Stimulated activated CD8-positive, alpha-beta memory T cell treated with anti-CD3 and anti-CD28 coated beads, Interleukin-15, amount 100 ng/mL, for 4 hours (primary cell): Measurements from ENCODE around the gene FAM110C.
"Not testable (repeated sequence)": the region's sequence is repeated elsewhere in the genome, so short reads cannot be mapped to it uniquely, and the experiment has no call there.

ENCODE experiments used
- DNase-seq, 2 donors: peaks; one replicate each; pipeline ENCODE4 v3.0.0-alpha.2; 2020; ENCODE audit warnings: low read depth in 2 of 2

The FAM110C gene

DNA sequence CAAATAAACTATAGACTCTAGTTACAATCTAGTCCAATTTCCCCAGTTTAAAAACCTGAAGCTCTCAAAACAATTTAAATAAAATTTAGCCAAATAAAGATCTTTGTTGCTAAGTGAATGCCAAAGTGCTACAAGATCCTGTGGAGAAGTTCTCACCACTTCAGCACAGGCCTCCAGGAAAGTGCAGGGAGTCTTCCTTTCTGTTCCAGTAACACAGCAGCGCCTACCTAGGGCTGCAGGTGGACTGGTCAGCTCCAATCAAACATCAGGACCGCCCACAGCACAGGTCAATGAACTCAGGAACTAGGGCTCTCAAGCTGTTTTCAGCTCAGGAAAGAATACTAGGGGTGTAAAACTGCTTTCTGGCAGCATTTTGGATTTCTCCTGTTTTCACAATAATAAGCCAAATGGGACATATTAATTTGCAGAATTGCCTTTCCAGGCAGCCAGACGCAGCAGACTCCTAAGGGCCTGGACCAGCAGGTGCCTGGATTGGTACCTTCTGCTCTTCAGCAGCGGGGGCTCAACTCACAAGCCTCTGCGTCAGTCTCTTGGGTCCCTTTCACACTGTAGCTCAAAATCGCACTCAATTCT, 1.5 kb downstream of the FAM110C start:
- DNase-seq = no peak

DNA sequence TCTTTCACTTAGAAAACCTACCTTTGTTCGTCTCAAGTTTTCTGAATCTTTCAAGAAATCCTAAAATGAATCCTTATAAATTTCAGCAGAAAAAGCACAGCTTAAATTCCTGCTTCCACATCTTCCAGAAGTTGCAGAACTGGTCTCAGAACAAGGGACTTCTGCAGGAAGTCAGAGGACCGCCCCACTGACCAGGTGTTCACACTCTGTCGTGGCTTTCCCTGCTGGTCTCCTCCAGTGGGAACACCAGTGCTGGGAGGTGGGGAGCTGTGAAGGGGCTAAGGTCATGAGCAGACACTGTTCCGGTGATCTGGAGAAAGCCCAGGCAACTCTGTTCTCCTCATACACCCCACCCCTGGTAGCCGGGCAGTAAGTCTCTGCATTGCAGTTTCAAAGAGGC, 3.5 kb downstream of the FAM110C start:
- DNase-seq = no peak

DNA sequence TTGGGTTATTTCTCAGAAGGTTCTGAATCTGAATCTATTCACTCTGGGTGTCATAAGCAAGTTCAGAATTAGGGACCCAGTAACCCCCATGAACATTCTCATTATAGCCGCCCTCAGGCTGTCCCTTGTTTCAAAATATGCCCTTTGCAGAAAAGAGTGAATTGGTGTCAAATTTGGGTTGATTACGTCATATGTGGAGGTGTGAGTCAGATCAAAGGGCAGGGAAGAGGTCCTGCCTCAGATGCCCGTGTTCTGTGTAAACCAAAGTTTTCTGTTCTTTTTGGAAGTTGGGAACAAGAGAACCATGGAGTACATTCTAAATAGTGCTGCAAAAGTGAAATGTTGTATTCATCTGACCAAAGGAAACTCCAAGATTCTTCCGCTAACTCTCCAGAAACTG, 5.8 kb downstream of the FAM110C start:
- no peak for DNase-seq

DNA sequence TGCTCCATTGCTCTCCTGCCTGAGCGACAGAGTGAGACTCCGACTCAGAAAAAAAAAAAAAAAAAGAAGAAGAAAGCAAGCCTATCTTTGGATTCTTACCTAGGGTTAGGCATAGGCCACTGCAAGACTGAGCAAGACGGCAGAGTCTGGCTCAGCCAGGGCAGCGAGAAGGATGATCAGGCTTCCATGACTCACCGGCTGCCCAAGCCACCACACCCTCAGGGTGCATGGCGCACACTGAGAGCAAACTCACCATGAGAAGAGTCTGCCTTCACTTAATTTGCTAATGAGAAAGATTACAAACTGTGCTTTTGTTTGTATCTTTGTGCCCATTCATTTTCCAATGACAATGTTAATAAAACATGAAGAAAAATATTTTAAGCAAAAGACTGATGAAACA, 8.2 kb downstream of the FAM110C start:
- DNase-seq = no peak

DNA sequence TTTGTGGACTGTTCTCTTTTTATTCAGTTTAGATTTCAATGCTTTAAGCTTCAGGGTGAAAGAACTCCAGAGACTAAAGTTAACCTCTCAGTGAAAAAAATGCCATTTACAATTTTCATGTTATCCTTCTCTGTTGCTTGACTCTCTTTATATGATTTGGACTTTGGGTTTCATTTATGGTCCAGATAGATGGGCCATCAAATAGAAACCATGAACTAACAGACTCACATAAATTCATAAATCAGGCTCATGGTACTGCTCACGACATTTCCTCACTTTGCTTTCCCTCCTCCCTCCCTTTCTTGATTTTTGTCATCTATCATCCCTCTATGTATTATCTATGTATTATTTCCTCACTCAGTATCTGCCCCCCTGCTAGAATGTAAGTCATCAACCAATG, 10.0 kb downstream of the FAM110C start:
- DNase-seq = no peak

DNA sequence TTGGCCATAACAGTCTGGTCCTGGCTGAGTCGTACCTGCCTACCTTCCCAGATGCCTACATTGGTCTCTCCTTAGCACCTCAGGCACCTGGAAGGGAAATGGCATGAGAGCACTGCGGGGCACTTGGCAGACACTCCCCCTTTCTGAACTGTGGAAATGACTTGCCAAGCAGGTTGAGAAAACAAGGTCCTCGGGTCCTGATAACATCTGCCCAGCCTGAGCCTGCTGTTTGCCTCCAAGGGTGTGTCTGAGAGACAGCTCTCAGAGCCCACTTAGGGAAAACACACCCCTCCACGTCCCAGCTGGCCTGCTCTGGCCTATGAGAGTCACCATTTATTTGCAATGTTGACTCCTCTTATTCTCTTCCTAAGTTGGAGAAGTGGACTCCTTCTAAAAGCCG, 10.5 kb downstream of the FAM110C start:
- no peak for DNase-seq

DNA sequence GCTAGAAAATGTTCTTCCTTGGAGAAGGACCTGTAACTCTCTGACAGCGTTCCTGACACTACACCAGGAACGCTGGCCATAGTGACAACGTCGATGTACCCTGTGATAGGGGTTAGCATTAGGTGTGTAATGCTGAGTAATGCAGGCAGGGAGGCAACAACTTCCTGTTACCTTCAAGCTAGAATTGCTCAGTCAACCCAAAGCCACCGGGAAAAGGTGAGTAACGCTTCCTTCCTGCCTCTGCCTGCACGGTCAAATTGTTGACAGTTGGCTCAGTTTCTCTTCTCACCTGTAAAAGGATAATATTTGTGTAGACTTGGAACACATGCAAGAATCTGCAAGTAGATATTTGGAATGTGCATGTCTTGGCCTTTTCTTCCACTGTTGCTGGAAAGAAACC, 12.7 kb downstream of the FAM110C start:
- DNase-seq = peak; percentile 27 to 57

DNA sequence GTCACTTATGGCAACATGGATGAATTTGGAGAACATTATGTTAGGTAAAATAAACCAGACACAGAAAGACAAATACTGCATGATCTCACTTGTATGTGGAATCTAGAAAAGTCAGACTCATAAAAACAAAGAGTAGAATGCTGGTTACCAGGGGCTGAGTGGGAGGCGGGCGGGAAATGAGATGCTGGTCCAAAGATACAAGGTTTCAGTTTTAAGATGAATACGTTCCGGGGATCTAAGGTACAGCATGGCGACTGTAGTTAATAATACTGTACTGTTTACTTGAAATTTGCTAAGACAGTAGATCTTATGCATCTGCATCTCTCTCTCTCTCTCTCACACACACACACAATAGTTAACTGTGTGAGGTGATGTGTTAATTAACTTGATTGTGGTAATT, 14.2 kb downstream of the FAM110C start:
- DNase-seq = no peak

DNA sequence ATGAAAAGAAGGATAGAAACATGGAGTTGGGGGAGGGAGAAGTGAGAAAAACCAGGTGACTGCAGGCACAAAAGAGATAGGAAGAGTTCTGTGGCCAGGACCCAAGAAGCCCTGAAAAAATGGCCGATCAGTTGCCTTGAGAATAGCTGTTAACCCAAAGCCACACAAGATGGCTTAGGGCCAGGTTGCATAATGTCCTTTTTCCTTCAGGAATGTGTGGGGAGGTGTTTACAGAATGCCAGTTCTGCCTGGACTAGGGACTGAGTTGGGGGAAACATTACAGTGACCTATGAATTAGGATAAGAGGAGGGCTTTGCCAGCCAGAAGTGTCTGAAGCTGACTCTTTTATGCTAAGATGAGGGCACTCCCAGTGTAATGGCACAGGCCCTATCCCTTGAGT, 17.1 kb downstream of the FAM110C start:
- no peak for DNase-seq

DNA sequence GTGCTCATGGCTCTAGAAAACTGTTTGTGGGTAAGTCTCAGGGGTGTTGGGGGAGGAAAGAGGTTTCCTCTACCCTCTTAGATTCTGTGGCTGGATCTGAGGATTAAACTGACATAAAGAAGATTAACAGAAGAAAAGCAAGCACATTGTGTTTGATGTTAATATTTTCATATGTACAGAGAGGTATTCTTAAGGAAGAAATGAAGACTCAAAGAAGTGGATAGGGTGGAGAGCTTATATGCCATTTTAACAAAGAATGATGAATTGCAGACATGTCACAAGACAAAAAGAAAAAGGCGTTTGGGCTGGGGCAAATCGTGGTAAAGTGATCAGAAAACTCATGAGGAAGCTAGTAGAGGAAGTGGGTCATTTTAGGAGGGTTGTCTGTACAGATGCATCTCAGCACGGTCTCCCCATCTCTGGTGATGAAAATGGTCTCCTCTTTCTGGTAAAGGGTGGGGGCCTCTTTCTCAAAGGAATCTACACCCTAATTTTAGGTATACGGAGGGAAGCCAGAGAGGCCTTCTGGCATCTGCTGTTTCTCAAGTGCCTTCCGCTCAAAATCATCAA, 17.8 kb downstream of the FAM110C start:
- DNase-seq = no peak

DNA sequence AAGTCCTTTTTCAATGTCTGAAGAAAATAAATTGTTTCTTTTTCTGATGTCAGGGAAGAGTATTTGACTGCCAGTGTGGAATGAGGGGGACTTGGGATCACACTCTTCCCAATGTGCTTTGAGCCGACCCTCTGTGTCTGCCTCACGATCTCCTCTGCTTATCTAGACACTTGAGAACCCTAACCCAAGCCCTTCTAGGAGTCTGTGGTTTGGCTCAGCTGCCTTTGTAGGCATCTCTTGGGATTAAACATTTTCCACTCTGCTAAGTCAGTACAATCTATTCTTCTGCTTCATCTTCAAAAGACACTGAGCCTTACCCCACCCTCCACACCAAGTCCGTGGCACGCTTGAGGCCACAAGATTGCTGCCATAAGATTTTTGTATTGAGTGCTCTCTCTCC, 19.4 kb downstream of the FAM110C start:
- no peak for DNase-seq

DNA sequence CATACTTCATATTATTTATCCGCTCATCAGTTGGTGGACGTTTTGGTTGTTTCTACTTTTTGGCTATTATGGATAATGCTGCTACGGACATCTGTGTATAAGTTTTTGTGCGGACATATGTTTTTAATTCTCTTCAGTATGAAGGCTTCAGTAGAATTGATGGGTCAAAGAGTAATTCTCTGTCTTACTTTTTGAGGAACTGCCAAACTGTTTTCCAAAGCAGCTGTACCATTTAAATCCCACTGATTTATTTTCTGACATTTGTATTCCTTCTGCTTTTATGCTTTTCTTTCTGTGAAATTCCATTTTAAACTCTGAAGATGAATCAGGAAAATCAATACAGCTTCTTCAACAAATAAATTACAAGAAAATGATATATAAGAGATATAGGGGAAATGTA, 20.8 kb downstream of the FAM110C start:
- DNase-seq = no peak

DNA sequence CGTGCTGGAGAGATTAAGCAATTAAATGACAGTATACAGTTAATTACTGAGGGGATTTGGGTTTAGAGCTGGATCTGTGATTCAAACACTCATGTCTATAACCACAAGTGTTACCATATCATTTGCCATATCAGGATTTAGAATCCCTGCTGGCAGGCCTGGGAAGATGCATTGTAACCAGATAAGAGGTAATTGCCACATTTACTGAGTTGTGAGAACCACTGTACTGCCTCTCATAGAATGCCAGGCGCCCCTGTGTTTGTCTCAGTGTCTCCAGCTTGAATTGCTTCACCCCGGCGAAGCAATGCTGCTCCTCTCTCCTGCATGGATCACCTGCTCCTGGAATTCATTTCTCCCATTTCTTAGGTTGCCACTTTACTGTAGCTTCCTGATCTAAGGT, 21.7 kb downstream of the FAM110C start:
- not testable (repeated sequence) for DNase-seq

DNA sequence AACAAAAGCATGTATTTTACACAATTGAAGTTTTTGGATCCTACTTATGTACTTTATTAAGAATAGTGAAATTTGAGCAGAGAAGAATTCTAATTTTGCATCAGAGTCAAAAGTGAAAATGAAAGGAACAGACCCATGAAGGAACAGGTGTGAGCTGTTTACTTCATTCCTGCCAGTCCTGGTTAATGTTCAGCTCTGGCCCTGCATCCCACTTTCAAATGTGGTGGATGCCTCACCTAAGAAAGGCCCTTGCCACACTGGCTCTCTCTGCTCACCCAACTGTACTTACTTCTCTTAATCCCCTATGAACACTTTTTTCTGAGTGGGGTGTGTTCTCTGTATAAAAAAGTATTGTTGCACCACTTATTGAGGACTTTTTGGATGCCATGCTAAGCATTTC, 22.2 kb downstream of the FAM110C start:
- no peak for DNase-seq

DNA sequence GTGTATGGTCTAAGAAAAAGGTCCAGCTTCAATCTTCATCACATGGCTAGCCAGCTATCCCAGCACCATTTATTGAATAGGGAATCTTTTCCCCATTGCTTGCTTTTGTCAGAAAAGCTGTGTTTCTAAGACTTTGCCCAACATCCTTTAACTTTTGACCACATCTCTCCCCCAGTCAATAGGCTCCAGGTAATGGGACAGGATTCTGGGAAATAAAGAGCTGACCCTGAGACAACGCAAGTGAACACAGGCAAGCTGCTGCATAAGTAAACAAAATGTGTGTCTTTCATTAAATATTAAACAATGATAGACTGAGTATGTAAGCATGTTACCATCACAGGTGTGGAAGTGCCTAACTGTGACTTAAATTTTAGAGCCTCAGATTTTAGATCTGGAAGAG, 23.0 kb downstream of the FAM110C start:
- DNase-seq = no peak

DNA sequence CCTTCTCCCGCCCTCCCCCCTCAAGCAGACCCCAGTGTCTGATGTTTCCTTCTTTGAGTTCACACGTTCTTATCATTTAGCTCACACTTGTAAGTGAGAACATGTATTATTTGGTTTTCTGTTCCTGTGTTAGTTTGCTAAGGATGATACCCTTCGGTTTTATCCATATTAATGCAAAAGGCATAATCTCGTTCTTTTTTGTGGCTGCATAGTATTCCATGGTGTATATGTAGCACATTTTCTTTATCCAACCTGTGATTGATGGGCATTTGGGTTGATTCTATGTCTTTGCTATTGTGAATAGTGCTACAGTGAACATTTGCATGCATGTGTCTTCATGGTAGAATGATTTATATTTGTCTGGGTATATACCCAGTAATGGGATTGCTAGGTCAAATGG, 24.1 kb downstream of the FAM110C start:
- DNase-seq = not testable (repeated sequence)

DNA sequence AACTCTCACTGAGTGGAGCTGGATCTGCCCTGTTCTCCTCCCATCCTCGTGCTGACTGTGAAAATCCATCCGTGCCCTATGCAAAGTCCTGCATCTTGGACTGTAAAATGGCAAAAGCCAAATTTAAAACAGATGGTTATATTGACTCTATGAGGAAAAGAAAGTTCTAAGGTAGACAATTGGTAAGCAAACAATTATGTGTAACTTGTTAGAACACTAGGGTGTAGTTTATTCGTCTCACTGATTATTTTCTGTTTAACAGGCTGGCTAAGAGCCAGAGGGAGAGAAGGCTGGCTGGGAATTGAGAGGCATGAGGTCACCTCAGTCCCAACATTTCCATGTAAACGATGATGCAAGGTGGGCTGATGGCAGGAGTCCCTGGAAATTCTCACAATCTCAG, 26.0 kb downstream of the FAM110C start:
- DNase-seq = not testable (repeated sequence)

DNA sequence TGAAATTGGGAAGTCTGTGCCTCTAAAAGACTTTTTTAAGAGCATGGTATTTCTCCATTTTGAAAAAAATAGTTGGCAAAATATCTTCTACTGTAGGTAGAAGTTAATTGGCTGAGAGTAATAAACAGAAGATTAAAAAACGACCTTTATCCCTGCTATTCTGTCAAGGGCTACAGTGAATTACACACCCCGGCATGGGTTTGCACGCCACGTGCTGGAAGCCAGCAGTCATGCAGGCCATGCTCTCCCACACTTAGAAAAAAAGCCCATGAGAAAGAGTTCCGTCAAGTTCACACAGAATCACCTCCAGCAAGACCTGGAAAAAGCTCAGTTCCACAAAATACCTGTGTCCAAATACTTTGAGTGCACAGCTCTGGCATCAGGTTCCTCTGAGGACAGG, 26.8 kb downstream of the FAM110C start:
- DNase-seq = no peak

DNA sequence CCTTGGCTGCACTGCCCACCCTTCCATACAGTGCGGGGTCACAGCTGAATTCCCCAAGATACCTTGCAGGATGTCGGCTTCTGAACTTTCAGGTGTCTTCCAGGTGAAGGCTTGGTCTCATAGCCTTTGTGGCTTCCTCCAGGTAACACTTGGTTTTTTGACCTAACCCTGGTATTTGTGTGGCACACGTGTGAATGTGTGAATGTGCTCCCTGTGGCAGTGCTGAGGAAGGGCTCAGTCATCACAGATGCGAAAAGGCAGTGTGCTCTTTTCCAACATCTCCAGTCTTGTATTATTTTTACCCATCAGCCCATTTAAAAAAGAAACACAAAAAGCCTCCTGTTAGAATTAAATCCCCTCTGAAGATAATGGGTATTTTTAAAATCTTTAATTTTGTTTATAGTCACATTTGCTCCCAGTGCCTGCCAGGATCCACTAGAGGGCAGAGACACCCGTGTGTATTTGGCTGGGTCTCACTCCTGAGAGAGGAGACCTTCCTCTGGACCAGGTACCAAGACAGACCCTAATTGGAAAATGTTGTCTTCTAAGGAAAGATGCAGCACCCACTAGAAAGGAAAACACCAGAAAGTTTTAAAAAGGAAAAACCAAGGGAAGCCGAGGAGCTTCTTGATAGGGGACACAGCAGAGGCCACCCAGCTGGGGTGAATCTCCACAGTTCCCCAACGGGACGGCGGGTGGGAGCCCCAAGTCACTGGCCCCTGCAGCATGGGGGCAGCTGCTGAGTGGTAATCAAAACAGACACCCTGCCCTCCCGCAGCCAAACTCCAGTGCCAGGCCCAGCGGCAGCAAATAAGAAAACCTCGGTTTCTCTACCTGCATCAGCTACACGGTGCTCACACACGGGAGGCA, 27.7 kb downstream of the FAM110C start:
- no peak for DNase-seq

DNA sequence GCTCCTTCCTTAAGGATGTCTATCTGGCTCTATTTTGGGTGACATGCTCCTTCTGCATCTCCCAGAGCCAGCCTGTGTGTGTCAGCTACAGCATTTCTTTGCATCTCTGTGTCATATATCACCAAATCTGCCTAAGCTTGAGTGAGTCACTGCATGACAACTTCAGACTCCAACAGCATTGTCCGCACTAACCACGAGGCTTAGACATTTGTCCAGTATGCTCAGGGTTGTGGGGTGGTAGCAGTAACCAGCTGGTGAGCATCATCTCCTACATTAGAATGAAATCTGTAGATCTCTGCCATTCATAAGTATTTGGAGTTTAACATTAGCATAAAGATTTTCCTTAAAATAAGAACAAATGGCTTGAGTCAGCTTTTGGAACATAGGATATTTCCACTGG, 30.4 kb downstream of the FAM110C start:
- not testable (repeated sequence) for DNase-seq

DNA sequence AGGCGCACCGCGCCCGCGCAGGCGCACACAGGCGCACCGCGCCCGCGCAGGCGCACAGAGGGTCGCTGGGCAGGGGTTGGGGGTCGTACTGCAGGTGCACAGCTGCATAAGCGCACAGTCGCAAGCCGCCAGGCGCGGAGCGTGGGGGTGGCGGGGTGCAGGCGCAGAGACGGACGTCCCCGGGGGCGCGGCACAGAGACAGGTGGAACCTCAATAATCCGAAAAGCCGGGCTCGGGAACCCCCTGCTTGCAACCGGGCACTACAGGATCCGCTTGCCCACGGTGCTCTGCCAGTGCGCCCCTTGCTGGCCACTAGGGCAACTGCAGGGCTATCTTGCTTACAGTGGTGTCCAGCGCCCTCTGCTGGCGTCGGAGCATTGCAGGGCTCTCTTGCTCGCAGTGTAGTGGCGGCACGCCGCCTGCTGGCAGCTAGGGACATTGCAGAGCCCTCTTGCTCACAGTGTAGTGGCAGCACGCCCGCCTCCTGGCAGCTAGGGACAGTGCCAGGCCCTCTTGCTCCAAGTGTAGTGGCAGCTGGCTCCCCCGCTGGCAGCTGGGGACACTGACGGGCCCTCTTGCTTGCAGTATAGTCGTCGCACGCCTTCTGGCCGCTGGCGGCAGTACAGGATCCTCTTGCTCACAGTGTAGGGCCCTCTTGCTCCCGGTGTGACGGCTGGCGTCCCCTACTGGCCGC, 34.9 kb downstream of the FAM110C start:
- DNase-seq = peak in 1 of 2 donors; percentile 23

DNA sequence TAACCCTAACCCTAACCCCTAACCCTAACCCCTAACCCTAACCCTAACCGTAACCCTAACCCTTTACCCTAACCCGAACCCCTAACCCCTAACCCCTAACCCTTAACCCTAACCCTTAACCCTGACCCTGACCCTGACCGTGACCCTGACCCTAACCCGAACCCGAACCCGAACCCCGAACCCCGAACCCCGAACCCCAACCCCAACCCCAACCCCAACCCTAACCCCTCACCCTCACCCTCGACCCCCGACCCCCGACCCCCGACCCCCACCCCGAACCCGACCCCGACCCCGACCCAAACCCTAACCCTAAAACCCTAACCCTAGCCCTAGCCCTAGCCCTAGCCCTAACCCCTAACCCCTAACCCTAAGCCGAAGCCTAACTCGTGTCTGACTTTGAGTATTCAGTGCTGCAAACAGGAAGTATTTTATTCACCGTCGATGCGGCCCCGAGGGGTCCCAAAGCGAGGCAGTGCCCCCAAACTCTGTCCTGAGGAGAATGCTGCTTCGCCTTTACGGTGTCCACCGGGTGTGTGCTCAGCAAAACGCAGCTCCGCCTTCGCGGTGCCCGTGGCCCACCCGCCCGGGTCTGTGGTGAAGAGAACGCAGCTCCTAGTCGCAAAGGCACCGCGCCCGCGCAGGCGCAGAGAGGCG, 36.0 kb downstream of the FAM110C start:
- no peak for DNase-seq
